NCI-H2081 (cell line): ENCODE results near the gene RPGRIP1.
A peak's percentile ranks its signal among the peaks of the same experiment; 100 is the strongest.
"Not testable (repeated sequence)": the region's sequence is repeated elsewhere in the genome, so short reads cannot be mapped to it uniquely, and the experiment has no call there.

ENCODE experiments used
- DNase-seq, 2 experiments: peaks; one replicate each; lab custom pipeline; 2025; lab: John Stamatoyannopoulos, UW

RPGRIP1 gene

GRCh38 chr14:21302013-21302835 is 22.3 kb downstream of the RPGRIP1 start:
- DNase-seq: no peak

- DNase-seq: not testable (repeated sequence)
Measured at GRCh38 chr14:21302836-21303140, 22.9 kb downstream of the RPGRIP1 start.

GRCh38 chr14:21307637-21308036 is 27.8 kb downstream of the RPGRIP1 start:
- DNase-seq: no peak

- peak in 1 of 2 experiments; percentile 59 for DNase-seq
Measured at GRCh38 chr14:21308132-21308478, 28.2 kb downstream of the RPGRIP1 start.

- DNase-seq: peak; percentile 95 to 99
Measured at GRCh38 chr14:21308479-21309237, 28.8 kb downstream of the RPGRIP1 start.

- DNase-seq: no peak
Measured at GRCh38 chr14:21309238-21309636, 29.4 kb downstream of the RPGRIP1 start.

DNA sequence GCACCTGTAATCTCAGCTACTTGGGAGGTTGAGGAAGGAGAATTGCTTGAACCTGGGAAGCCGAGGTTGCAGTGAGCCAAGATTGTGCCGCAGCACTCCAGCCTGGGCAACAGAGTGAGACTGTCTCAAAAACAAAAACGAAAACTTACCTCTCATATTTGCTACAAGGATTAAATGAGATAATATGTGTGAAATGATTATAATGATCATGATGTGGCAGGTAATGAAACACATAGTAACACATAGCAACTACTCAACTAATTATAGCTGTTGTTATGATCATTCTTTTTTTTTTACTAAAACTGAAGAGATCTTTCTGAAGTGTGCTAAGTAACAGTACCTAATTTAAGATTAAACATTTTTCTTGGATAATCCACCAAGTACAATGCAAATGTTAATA is 30.1 kb downstream of the RPGRIP1 start:
- DNase-seq: no peak

GRCh38 chr14:21311614-21312013 is 31.7 kb downstream of the RPGRIP1 start:
- DNase-seq: no peak

DNA sequence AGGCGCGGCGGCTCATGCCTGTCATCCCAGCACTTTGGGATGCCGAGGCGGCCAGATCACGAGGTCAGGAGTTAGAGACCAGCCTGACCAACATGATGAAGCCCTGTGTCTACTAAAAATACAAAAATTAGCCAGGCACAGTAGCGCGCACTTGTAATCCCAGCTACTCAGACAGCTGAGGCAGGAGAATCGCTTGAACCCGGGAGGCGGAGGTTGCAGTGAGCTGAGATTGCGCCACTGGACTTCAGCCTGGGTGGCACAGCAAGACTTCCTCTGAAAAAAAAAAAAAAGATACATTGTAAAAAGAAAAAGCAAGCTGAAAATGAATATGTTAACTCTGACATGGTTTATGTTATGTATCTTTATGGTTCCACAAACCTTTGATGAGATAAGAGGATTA is 33.6 kb downstream of the RPGRIP1 start:
- DNase-seq: no peak

DNA sequence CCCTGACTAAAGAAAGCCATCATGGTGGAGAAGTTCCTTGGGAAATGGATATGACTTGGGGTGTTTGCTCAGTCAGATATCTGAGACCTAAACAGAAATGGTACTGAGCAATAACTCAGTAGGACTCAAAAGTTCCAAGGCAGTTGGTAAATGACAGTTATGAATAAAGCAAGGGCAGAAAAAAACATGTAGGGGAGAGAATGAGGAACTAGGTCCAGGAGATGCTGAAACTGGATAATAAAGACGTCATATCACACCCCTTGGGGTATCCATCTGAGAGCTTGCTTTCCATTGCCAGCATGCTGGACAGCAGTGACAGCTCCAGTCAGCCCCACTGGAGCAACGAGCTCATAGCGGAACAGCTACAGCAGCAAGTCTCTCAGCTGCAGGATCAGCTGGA is 37.5 kb downstream of the RPGRIP1 start:
- no peak for DNase-seq

DNA sequence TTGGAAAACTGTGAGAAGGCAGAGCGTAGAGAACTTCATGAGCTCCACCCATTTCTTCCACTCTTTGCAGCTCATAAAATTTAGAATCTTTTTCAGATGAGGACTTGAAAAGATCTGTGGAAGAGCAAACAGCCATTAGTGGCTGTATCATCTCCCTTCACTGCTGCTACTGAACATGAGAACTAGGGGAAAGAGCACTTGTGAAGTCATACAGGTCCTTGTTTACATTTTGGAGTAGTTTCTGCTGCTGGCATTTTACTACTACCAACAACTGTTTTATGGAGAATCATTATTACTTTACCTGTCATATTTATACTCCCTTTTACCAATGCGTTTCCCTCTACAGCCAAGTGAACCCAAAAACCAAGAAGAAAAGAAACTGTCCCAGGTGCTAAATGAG is 41.0 kb downstream of the RPGRIP1 start:
- DNase-seq: no peak

- no peak for DNase-seq
Measured at GRCh38 chr14:21322716-21323115, 42.8 kb downstream of the RPGRIP1 start.

GRCh38 chr14:21326972-21327371 is 47.1 kb downstream of the RPGRIP1 start:
- no peak for DNase-seq
